HepG2 (cell line): ENCODE data around the gene YPEL3. TPM values are rescaled to one million over a fixed set of nuclear protein-coding genes. Genes with fewer than 3 reads are reported as not detected.

Experiments
- BATF2 ChIP-seq: sonication (generic); formaldehyde crosslinking; IDR thresholded peaks from 2 replicates; pipeline ENCODE4 v1.8.0; 2022; ENCODE audit warnings: mild to moderate bottlenecking, missing genetic modification reagents, moderate library complexity
- CREB3 ChIP-seq: sonication (generic); formaldehyde crosslinking; IDR thresholded peaks from 2 replicates; pipeline ENCODE4 v1.5.0; 2020; ENCODE audit warnings: missing genetic modification reagents
- ERF ChIP-seq: IDR thresholded peaks from 2 replicates; pipeline ENCODE4 v1.6.1; 2018; ENCODE audit warnings: missing biosample characterization, missing genetic modification reagents
- ESRRA ChIP-seq: sonication (generic); formaldehyde crosslinking; IDR thresholded peaks from 2 replicates; pipeline ENCODE4 v1.5.1; 2020; ENCODE audit warnings: mild to moderate bottlenecking, low read depth, missing genetic modification reagents
- GATAD1 ChIP-seq: IDR thresholded peaks from 2 replicates; pipeline ENCODE4 v1.6.1; 2016; ENCODE audit warnings: missing genetic modification reagents, missing compliant biosample characterization
- HMGA1 ChIP-seq: sonication (generic); formaldehyde crosslinking; conservative IDR thresholded peaks from 2 replicates; pipeline ENCODE4 v1.4.0; 2020; ENCODE audit warnings: missing genetic modification reagents
- HNF4A ChIP-seq: sonication (generic); formaldehyde crosslinking; IDR thresholded peaks from 2 replicates; pipeline ENCODE4 v1.4.0; 2020; ENCODE audit warnings: missing genetic modification reagents
- HOXA5 ChIP-seq: sonication (generic); formaldehyde crosslinking; IDR thresholded peaks from 2 replicates; pipeline ENCODE4 v1.4.0; 2020; ENCODE audit warnings: missing genetic modification reagents
- IRF1 ChIP-seq: sonication (generic); formaldehyde crosslinking; IDR thresholded peaks from 2 replicates; pipeline ENCODE4 v1.4.0; 2020; ENCODE audit warnings: low read depth, mild to moderate bottlenecking, missing genetic modification reagents
- JARID2 ChIP-seq: sonication (generic); formaldehyde crosslinking; IDR thresholded peaks from 2 replicates; pipeline ENCODE4 v1.8.1; 2023; ENCODE audit warnings: missing genetic modification reagents, inconsistent platforms; ENCODE audit not compliant: insufficient replicate concordance
- KDM3A ChIP-seq: IDR thresholded peaks from 2 replicates; pipeline ENCODE4 v1.6.1; 2018; ENCODE audit warnings: low read depth, missing compliant biosample characterization
- KDM4B ChIP-seq: sonication (generic); formaldehyde crosslinking; IDR thresholded peaks from 2 replicates; pipeline ENCODE4 v1.4.0; 2020; ENCODE audit warnings: missing genetic modification reagents
- KLF9 ChIP-seq: IDR thresholded peaks from 2 replicates; pipeline ENCODE4 v1.6.1; 2016; ENCODE audit warnings: low read depth
- NFIB ChIP-seq: sonication (generic); formaldehyde crosslinking; IDR thresholded peaks from 2 replicates; pipeline ENCODE4 v1.9.0; 2021; ENCODE audit warnings: missing genetic modification reagents, mild to moderate bottlenecking, borderline replicate concordance
- NRL ChIP-seq: sonication (generic); formaldehyde crosslinking; IDR thresholded peaks from 2 replicates; pipeline ENCODE4 v1.5.0; 2020; ENCODE audit warnings: missing genetic modification reagents, mild to moderate bottlenecking, moderate library complexity, borderline replicate concordance
- SP2 ChIP-seq: sonication (generic); formaldehyde crosslinking; IDR thresholded peaks from 2 replicates; pipeline ENCODE4 v1.5.1; 2020; ENCODE audit warnings: mild to moderate bottlenecking, missing genetic modification reagents
- TBL1XR1 ChIP-seq: fragments of 150-350 bp; IDR thresholded peaks from 2 replicates; pipeline ENCODE4 v1.6.1; 2014; ENCODE audit warnings: borderline replicate concordance, low read length; ENCODE audit not compliant: partially characterized antibody
- ZBTB26 ChIP-seq: IDR thresholded peaks from 2 replicates; pipeline ENCODE4 v1.6.1; 2016; ENCODE audit warnings: missing compliant biosample characterization, missing genetic modification reagents, borderline replicate concordance
- ZBTB7B ChIP-seq: sonication (generic); formaldehyde crosslinking; IDR thresholded peaks from 2 replicates; pipeline ENCODE4 v1.4.0; 2020; ENCODE audit warnings: missing genetic modification reagents
- ZFP41 ChIP-seq: sonication (generic); formaldehyde crosslinking; IDR thresholded peaks from 2 replicates; pipeline ENCODE4 v1.4.0; 2020; ENCODE audit warnings: mild to moderate bottlenecking, missing genetic modification reagents, borderline replicate concordance
- ZGPAT ChIP-seq: IDR thresholded peaks from 2 replicates; pipeline ENCODE4 v1.6.1; 2016; ENCODE audit warnings: mild to moderate bottlenecking
- ZNF124 ChIP-seq: sonication (generic); formaldehyde crosslinking; IDR thresholded peaks from 2 replicates; pipeline ENCODE4 v1.4.0; 2020; ENCODE audit warnings: missing genetic modification reagents
- ZNF232 ChIP-seq: sonication (generic); formaldehyde crosslinking; IDR thresholded peaks from 2 replicates; pipeline ENCODE4 v1.4.0; 2020; ENCODE audit warnings: missing genetic modification reagents, borderline replicate concordance
- ZNF501 ChIP-seq: sonication (generic); formaldehyde crosslinking; IDR thresholded peaks from 2 replicates; pipeline ENCODE4 v1.5.1; 2020; ENCODE audit warnings: mild to moderate bottlenecking, moderate library complexity, missing genetic modification reagents
- ZNF557 ChIP-seq: sonication (generic); formaldehyde crosslinking; IDR thresholded peaks from 2 replicates; pipeline ENCODE4 v1.4.0; 2020; ENCODE audit warnings: missing genetic modification reagents
- ZNF558 ChIP-seq: sonication (generic); formaldehyde crosslinking; IDR thresholded peaks from 2 replicates; pipeline ENCODE4 v1.9.0; 2022; ENCODE audit warnings: mild to moderate bottlenecking, missing genetic modification reagents, borderline replicate concordance
- ZNF776 ChIP-seq: sonication (generic); formaldehyde crosslinking; IDR thresholded peaks from 2 replicates; pipeline ENCODE4 v1.4.0; 2020; ENCODE audit warnings: mild to moderate bottlenecking, missing genetic modification reagents
- polyA plus RNA-seq, 8 experiments: library from polyadenylated mRNA; depleted of rRNA in 3 of 8; stranded (reverse) in 7 of 8; unstranded in 1 of 8; fragments of >200 nt; fragmentation: Illumina TruSeq in 4 of 8; extraction: Trizol in 4 of 8; gene quantifications; 2 replicates each; pipeline versions ENCODE4 v1.2.1 to v1.2.3, GENCODE V29; 2011 to 2016; ENCODE audit warnings: low read depth in 4 of 8, missing spikeins in 1 of 8, mixed read lengths in 1 of 8; ENCODE audit not compliant: insufficient read depth in 1 of 8
- total RNA-seq, 5 experiments: library from RNA; depleted of rRNA; stranded (reverse); fragments of >200 nt; fragmentation: Illumina TruSeq; extraction: Trizol; gene quantifications; 2 replicates each; pipeline ENCODE4 v1.2.3, GENCODE V29; 2016; ENCODE audit warnings: low read depth in 1 of 5

The YPEL3 gene
- total and polyA plus RNA-seq, 2 of the 13 experiments (the other 11 are each of a cell fraction or from before 2014, with no cell fraction given) = 5.4 to 47.0 TPM

GRCh38 chr16:30054959-30055553, 41.0 kb downstream of the YPEL3 start (continued):
- TF ChIP-seq HMGA1 (CRISPR knock-in tag) = no peak
- no peak for TF ChIP-seq ZFP41 (CRISPR knock-in tag)
- no peak for TF ChIP-seq ZNF558 (CRISPR knock-in tag)
- TF ChIP-seq ESRRA = no peak
- peak; percentile 48; the same call in 1 of the 2 replicates for TF ChIP-seq GATAD1 (CRISPR knock-in tag)
- no peak for TF ChIP-seq KDM3A
- TF ChIP-seq SP2 (CRISPR knock-in tag) = no peak
- TF ChIP-seq BATF2 (CRISPR knock-in tag) = no peak
- TF ChIP-seq JARID2 (CRISPR knock-in tag) = no peak
- no peak for TF ChIP-seq TBL1XR1
- TF ChIP-seq ZGPAT = no peak
- TF ChIP-seq HOXA5 = no peak
- no peak for TF ChIP-seq HNF4A (CRISPR knock-in tag)
- TF ChIP-seq NFIB (CRISPR knock-in tag) = no peak
- TF ChIP-seq ZNF501 (CRISPR knock-in tag) = 0 out of 2 replicates have a peak, but pooled peaks have one; percentile 55
- TF ChIP-seq KLF9 (CRISPR knock-in tag) = no peak
- TF ChIP-seq ZBTB7B = peak; percentile 36; the same call in 1 of the 2 replicates
- 0 out of 2 replicates have a peak, but pooled peaks have one; percentile 22 for TF ChIP-seq ERF (CRISPR knock-in tag)
- no peak for TF ChIP-seq CREB3 (CRISPR knock-in tag)
- TF ChIP-seq IRF1 (CRISPR knock-in tag) = no peak
- TF ChIP-seq ZNF232 (CRISPR knock-in tag) = peak; percentile 65; the same call in 1 of the 2 replicates
- no peak for TF ChIP-seq ZBTB26 (CRISPR knock-in tag)
- TF ChIP-seq KDM4B (CRISPR knock-in tag) = 0 out of 2 replicates have a peak, but pooled peaks have one; percentile 61
- no peak for TF ChIP-seq ZNF557 (CRISPR knock-in tag)
- peak; percentile 74; the same call in 1 of the 2 replicates for TF ChIP-seq ZNF124 (CRISPR knock-in tag)
- no peak for TF ChIP-seq NRL (CRISPR knock-in tag)
- TF ChIP-seq ZNF776 (CRISPR knock-in tag) = no peak
